Measurements from ENCODE around the gene HNRNPF.
"Not testable (repeated sequence)": the region's sequence is repeated elsewhere in the genome, so short reads cannot be mapped to it uniquely, and the experiment has no call there.

Gene HNRNPF

GRCh38 chr10:43344051-43344450, 64.9 kb downstream of the HNRNPF start:
- no peak for DNase-seq

- no peak for DNase-seq
These were observed 65.9 kb downstream of the HNRNPF start for GRCh38 chr10:43343126-43343525.

GRCh38 chr10:43342279-43343125, 66.5 kb downstream of the HNRNPF start:
- DNase-seq: no peak

- no peak for DNase-seq
These were observed 67.5 kb downstream of the HNRNPF start for GRCh38 chr10:43341450-43341849.

GRCh38 chr10:43340619-43341018, 68.4 kb downstream of the HNRNPF start:
- DNase-seq: no peak

GRCh38 chr10:43340101-43340500, 68.9 kb downstream of the HNRNPF start:
- DNase-seq: no peak

- no peak for DNase-seq
These were observed 69.8 kb downstream of the HNRNPF start for GRCh38 chr10:43339136-43339535.

GRCh38 chr10:43338117-43338516, 70.9 kb downstream of the HNRNPF start:
- DNase-seq: no peak

GRCh38 chr10:43337536-43337935, 71.5 kb downstream of the HNRNPF start:
- not testable (repeated sequence) for DNase-seq

GRCh38 chr10:43336641-43337318, 72.2 kb downstream of the HNRNPF start:
- DNase-seq: no peak

- DNase-seq: no peak
These were observed 72.9 kb downstream of the HNRNPF start for GRCh38 chr10:43336061-43336460.
